HepG2 (cell line): Measurements from ENCODE around the gene TOMM20. TPM values are rescaled to one million over a fixed set of nuclear protein-coding genes. Genes with fewer than 3 reads are reported as not detected.

Source experiments
- ASH2L ChIP-seq: fragments of 300-600, 200-600 bp; sonication (generic); IDR thresholded peaks from 2 replicates; pipeline ENCODE4 v1.7.0; 2017; ENCODE audit warnings: low read depth, mild to moderate bottlenecking, moderate library complexity, mixed read lengths, low read length; ENCODE audit not compliant: insufficient read length
- CCDC6 ChIP-seq: sonication (generic); formaldehyde crosslinking; IDR thresholded peaks from 2 replicates; pipeline ENCODE4 v1.8.1; 2022; ENCODE audit warnings: mild to moderate bottlenecking, missing genetic modification reagents, moderate library complexity
- RAD21 ChIP-seq: fragments of 450-650 bp; formaldehyde crosslinking; IDR thresholded peaks from 2 replicates; pipeline ENCODE4 v1.5.0; 2020; ENCODE audit warnings: mild to moderate bottlenecking
- RBM39 ChIP-seq: fragments of 200-400 bp; formaldehyde crosslinking; IDR thresholded peaks from one replicate; pipeline ENCODE4 v1.6.1; 2018; ENCODE audit warnings: antibody characterized with exemption, mild to moderate bottlenecking, low read depth, low read length; ENCODE audit not compliant: poor library complexity, severe bottlenecking
- ZFP91 ChIP-seq: sonication (generic); formaldehyde crosslinking; IDR thresholded peaks from 2 replicates; pipeline ENCODE4 v1.9.0; 2022; ENCODE audit warnings: missing genetic modification reagents, mild to moderate bottlenecking, borderline replicate concordance
- ZNF3 ChIP-seq: IDR thresholded peaks from 2 replicates; pipeline ENCODE4 v1.7.0; 2017; ENCODE audit warnings: inconsistent platforms
- ZNF460 ChIP-seq: sonication (generic); formaldehyde crosslinking; IDR thresholded peaks from 2 replicates; pipeline ENCODE4 v1.5.1; 2020; ENCODE audit warnings: missing genetic modification reagents, mild to moderate bottlenecking, borderline replicate concordance
- ZNF503 ChIP-seq: sonication (generic); formaldehyde crosslinking; IDR thresholded peaks from 2 replicates; pipeline ENCODE4 v1.4.0; 2020; ENCODE audit warnings: missing genetic modification reagents
- ZNF556 ChIP-seq: sonication (generic); formaldehyde crosslinking; IDR thresholded peaks from 2 replicates; pipeline ENCODE4 v1.4.0; 2020; ENCODE audit warnings: mild to moderate bottlenecking, missing genetic modification reagents, borderline replicate concordance
- ZNF687 ChIP-seq: sonication (generic); formaldehyde crosslinking; IDR thresholded peaks from 2 replicates; pipeline ENCODE4 v1.5.1; 2020; ENCODE audit warnings: mild to moderate bottlenecking, missing genetic modification reagents, moderate library complexity
- ZNF878 ChIP-seq: sonication (generic); formaldehyde crosslinking; IDR thresholded peaks from 2 replicates; pipeline ENCODE4 v1.8.1; 2023; ENCODE audit warnings: mild to moderate bottlenecking, missing genetic modification reagents, moderate library complexity
- polyA plus RNA-seq, 8 experiments: library from polyadenylated mRNA; depleted of rRNA in 3 of 8; stranded (reverse) in 7 of 8; unstranded in 1 of 8; fragments of >200 nt; fragmentation: Illumina TruSeq in 4 of 8; extraction: Trizol in 4 of 8; gene quantifications; 2 replicates each; pipeline versions ENCODE4 v1.2.1 to v1.2.3, GENCODE V29; 2011 to 2016; ENCODE audit warnings: low read depth in 4 of 8, missing spikeins in 1 of 8, mixed read lengths in 1 of 8; ENCODE audit not compliant: insufficient read depth in 1 of 8
- total RNA-seq, 5 experiments: library from RNA; depleted of rRNA; stranded (reverse); fragments of >200 nt; fragmentation: Illumina TruSeq; extraction: Trizol; gene quantifications; 2 replicates each; pipeline ENCODE4 v1.2.3, GENCODE V29; 2016; ENCODE audit warnings: low read depth in 1 of 5
- TF ChIP-seq, protein P1 (sequence below): IDR thresholded peaks from 2 replicates; pipeline ENCODE4 v1.6.1; 2012; ENCODE audit warnings: inconsistent platforms

The TOMM20 gene
- total and polyA plus RNA-seq, 2 of the 13 experiments (the other 11 are each of a cell fraction or from before 2014, with no cell fraction given), result 153 to 376 TPM

- TF ChIP-seq ZFP91 (CRISPR knock-in tag) (peak; percentile 76; the same call in 1 of the 2 replicates), CCDC6 (CRISPR knock-in tag) (no peak), RBM39 (no peak), ZNF3 (CRISPR knock-in tag) (peak; percentile 89), ZNF460 (CRISPR knock-in tag) (no peak), RAD21 (CRISPR knock-in tag) (peak; percentile 64), ZNF878 (CRISPR knock-in tag) (no peak), ASH2L (no peak), ZNF687 (CRISPR knock-in tag) (peak; percentile 61), ZNF503 (CRISPR knock-in tag) (no peak), ZNF556 (no peak)
- TF ChIP-seq, protein P1, sequence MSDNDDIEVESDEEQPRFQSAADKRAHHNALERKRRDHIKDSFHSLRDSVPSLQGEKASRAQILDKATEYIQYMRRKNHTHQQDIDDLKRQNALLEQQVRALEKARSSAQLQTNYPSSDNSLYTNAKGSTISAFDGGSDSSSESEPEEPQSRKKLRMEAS, result 0 out of 2 replicates have a peak, but pooled peaks have one; percentile 4
Observed at GRCh38 chr1:235093696-235094592, 34.7 kb downstream of the TOMM20 start (continued).
